ENCODE measurements around the gene ETFA. TPM values are rescaled to one million over a fixed set of nuclear protein-coding genes. Genes with fewer than 3 reads are reported as not detected.

Gene ETFA
- total and polyA plus RNA-seq, 9 of the 15 experiments (the other 6 are each of a cell fraction or from before 2014, with no cell fraction given) = 130 to 543 (median 232) TPM

GRCh38 chr15:76325704-76326103 is 14.4 kb upstream of the ETFA start (continued):
- no peak for TF ChIP-seq ZNF354B (CRISPR knock-in tag; IDR thresholded peaks at IDR 0.05)

- H3K4me3 ChIP-seq = no peak overlapping the region
- CTCF ChIA-PET (ENCODE audit: low intra/inter-chr PET ratio) = no interaction called here
- no TSS peak for BruUV-seq (replicated peaks)
- H4K20me1 ChIP-seq (replicated peaks; ENCODE audit: control insufficient read depth, insufficient read depth, low read length) = no peaks in the 10 kb centered on the region
- H3K36me3 ChIP-seq (ENCODE audit: control insufficient read depth, insufficient read depth, low read length) = no peaks in the 10 kb centered on the region
- no peak overlapping the region for H3K9ac ChIP-seq (ENCODE audit: insufficient read depth in 1 of 2, low read depth in 2 of 2, low read length in 2 of 2)
- no peak overlapping the region for H3K27ac ChIP-seq (ENCODE audit: extremely low read depth, low read depth, low read length)
- intact Hi-C loops (cut with micrococcal nuclease) (no loop called here), in situ Hi-C loops (cut with MboI) (no loop called here)
- ATAC-seq (no peak), DNase-seq (ENCODE audit: extremely low read depth in 1 of 4, low spot score in 3 of 4) (no peak), FAIRE-seq (no peak)
- peaks cover 0 to 2% of the 10 kb centered on the region in 2 experiments; a peak in 1 of 5 replicates for H3K27me3 ChIP-seq (ENCODE audit: control insufficient read depth in 2 of 2, insufficient read depth in 2 of 2, low read length in 2 of 2)
- no peak overlapping the region for H2AFZ ChIP-seq (ENCODE audit: low read depth, low read length)
- no peaks in the 10 kb centered on the region for H3K79me2 ChIP-seq (ENCODE audit: control insufficient read depth, insufficient read depth, low read length)
- H3K9me1 ChIP-seq (ENCODE audit: control insufficient read depth, insufficient read depth, low read length) = no peaks in the 10 kb centered on the region
- peaks cover 8 to 16% of the 10 kb centered on the region in 2 experiments; a peak in 3 of 5 replicates for H3K4me1 ChIP-seq (replicated peaks in 1 of 2; ENCODE audit: control insufficient read depth in 2 of 2, insufficient read depth in 2 of 2, low read length in 2 of 2)
- POLR2A ChIA-PET = interaction anchor here (0.8 to 1.9 kb wide), 5 partner anchors 8 to 54 kb away, joined by 3 to 7 read pairs (median 4); partner anchors contain the start of gene ISL2
- no peak overlapping the region for H3K4me2 ChIP-seq (ENCODE audit: insufficient read depth, low read length)
- WGBS (ENCODE audit: insufficient coverage, low coverage, missing lambda C conversion rate) = 4% methylated on average over 3 of the region's 3 CpGs
- H3K9me3 ChIP-seq (replicated peaks; ENCODE audit: control insufficient read depth, insufficient read depth, low read depth, low read length) = no peaks in the 10 kb centered on the region
- no peak for TF ChIP-seq STAT5A (IDR thresholded peaks at IDR 0.05; ENCODE audit: borderline replicate concordance, low read length)
- TF ChIP-seq ZNF76 (CRISPR knock-in tag; IDR thresholded peaks at IDR 0.05; ENCODE audit: borderline replicate concordance) = no peak
- TF ChIP-seq HNRNPLL (IDR thresholded peaks at IDR 0.05; ENCODE audit: low read depth, low read length, poor library complexity, severe bottlenecking) = no peak
- TF ChIP-seq TAL1 (IDR thresholded peaks at IDR 0.05) = no peak
- no peak for TF ChIP-seq PBX2 (CRISPR knock-in tag; IDR thresholded peaks at IDR 0.05; ENCODE audit: low read depth)
- no peak for TF ChIP-seq PBX2 (tag; conservative IDR thresholded peaks at IDR 0.05; ENCODE audit: low read depth)
- 0 out of 2 replicates have a peak, but pooled peaks have one; percentile 7 for TF ChIP-seq CBFA2T2 (conservative IDR thresholded peaks at IDR 0.05)
- peak; percentile 19; the same call in 1 of the 2 replicates for TF ChIP-seq JUND (IDR thresholded peaks at IDR 0.05; ENCODE audit: borderline replicate concordance, low read depth, low read length)
- TF ChIP-seq JUND (tag; IDR thresholded peaks at IDR 0.05; ENCODE audit: borderline replicate concordance, low read depth, low read length) = no peak
- no peak for TF ChIP-seq ZNF3 (CRISPR knock-in tag; IDR thresholded peaks at IDR 0.05)
- TF ChIP-seq MCM2 (IDR thresholded peaks at IDR 0.05; ENCODE audit: low read depth) = no peak
- no peak for TF ChIP-seq ZNF134 (CRISPR knock-in tag; conservative IDR thresholded peaks at IDR 0.05)
- no peak for TF ChIP-seq CCAR2 (IDR thresholded peaks at IDR 0.05; ENCODE audit: low read depth, low read length)
- TF ChIP-seq ZNF639 (CRISPR knock-in tag; conservative IDR thresholded peaks at IDR 0.05 in 1 of 2, IDR thresholded peaks at IDR 0.05 in 1 of 2) = no peak
- peak; percentile 33; the same call in 1 of the 2 replicates for TF ChIP-seq FOSL1 (tag; conservative IDR thresholded peaks at IDR 0.05)
- no peak for TF ChIP-seq MEF2D (tag; conservative IDR thresholded peaks at IDR 0.05; ENCODE audit: low read depth)
- TF ChIP-seq PML (IDR thresholded peaks at IDR 0.05; ENCODE audit: low read length) = no peak
These were observed 12.8 kb upstream of the ETFA start for GRCh38 chr15:76324066-76324465.
